GM18519 (cell line): ENCODE results near the gene CENPF.
"Not testable (repeated sequence)": the region's sequence is repeated elsewhere in the genome, so short reads cannot be mapped to it uniquely, and the experiment has no call there.

Experiments used
- ATAC-seq: cut with Tn5 transposase; IDR thresholded peaks from one replicate; pipeline ENCODE4 v1.9.1; 2021; ENCODE audit warnings: mild to moderate bottlenecking, moderate library complexity; ENCODE audit not compliant: unreplicated experiment, low FRiP score

Gene CENPF

DNA sequence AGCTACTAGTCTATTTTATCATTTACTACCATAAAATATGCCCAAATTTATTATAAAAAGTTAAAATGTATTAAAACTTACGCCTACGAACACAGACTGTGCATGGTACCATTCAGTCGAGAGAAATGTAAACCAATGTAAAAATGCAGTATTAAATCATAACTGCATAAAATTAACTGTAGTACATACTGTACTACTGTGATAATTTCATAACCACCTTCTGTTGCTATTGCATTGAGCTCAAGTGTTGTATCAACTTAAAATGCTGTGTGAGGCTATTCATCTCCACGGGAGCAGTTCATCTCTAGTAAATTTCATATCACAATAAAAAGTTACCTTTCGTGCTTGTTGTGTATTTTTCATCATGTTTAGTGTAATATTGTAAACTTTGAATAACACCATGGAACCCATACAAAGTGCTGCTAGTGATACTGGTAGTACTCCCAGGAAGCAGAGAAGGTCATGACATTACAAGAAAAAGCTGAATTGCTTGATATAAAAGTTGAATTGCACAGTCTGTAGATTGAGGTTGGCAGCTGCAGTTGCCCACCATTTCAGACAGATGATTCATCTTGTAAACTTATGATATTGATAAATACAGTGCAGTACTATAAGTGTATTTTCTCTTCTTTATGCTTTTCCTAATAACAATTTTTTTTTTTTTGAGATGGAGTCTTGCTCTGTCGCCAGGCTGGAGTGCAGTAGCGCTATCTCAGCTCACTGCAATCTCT lies 19.0 kb upstream of the CENPF start:
- ATAC-seq: no peak

DNA sequence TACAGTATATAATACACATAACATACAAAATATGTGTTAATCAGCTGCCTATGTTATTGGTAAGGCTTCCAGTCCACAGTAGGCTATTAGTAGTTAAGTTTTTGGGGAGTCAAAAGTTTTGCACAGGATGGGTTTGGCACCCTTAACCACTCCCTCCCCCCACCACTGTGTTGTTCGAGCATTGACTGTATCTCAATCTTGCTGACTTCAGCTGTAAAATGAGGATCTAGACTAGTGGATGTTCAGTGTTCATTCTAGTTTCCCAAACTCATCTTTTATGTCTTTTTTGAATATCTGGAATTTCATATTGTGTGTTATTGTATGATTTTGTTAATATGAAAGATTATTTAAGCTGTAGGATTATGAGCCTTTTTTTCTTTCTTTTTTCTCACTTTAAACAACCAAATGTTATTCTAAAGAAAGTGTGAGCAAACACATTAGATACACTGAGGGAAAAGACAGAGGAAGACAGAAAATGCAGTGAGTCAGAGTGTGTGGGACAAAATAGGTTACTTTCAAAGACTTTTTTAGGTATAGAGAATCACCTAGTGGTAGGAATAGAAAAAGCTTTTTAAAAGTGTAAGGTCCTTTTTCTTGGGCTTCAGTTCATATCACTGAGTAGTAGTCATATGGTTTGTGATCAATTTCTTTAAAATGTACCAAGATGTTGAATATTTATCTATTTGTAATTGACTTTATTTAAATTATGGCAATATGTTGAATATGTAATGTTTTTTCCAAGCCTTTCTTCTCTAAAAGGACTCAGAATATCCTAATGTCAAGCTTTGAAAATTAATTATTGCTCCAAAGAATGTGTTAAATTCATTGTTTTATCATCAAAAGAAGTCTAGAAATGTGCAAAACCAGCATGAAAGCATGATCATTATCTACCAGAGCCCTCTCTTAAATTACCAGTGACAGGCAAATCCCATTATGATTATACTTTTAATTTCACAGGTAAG lies 17.9 kb upstream of the CENPF start:
- peak; percentile 89 for ATAC-seq

DNA sequence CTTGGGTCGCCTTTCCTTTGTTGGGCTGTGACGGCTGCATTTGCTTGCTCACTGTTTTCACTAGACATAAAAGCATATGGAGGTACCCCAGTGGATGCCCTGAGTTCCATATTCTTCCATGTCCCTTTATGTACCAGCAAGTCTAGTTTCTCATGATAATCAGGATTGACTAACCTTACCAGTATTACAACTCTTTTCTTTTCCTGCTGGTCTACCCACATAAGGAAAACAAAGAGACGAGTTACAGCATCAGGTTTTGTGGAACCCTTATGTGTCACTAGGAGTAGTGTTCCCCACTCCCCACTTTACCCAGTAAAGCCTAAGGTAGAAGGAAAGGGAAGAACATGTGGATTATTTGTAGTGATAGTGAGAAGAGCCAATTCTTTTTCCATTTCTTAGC lies 16.4 kb upstream of the CENPF start:
- ATAC-seq: no peak

GRCh38 chr1:214587165-214587564 lies 15.8 kb upstream of the CENPF start:
- no peak for ATAC-seq

DNA sequence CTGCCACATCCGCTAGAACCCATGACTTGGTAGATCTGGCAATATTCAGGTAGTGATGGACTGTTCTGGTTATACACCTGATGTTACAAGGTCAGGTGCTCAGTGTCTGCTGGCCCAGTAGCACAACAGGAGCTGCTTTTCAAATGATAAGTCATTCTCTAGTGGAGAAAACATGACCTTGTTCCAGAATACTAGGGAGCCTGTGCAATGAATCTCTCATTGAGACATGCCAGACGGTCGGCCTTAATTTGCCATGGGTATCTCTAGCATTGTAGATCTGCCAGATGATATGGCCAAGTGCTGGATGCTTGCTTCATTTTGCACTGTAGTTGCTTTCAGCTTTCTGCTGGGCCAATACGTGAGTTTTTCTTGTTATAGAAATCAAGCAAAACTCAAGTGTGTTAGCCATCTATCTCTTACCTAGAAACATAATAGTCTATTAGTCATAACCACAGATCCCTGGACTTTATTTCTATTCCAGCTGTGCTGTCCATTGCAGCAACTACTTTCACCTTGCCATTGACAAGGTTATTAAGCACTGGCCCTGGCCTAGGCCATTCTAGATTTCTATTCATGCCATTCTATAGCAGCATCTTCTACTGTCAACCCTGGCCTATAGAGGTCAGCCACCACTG lies 13.9 kb upstream of the CENPF start:
- no peak for ATAC-seq

DNA sequence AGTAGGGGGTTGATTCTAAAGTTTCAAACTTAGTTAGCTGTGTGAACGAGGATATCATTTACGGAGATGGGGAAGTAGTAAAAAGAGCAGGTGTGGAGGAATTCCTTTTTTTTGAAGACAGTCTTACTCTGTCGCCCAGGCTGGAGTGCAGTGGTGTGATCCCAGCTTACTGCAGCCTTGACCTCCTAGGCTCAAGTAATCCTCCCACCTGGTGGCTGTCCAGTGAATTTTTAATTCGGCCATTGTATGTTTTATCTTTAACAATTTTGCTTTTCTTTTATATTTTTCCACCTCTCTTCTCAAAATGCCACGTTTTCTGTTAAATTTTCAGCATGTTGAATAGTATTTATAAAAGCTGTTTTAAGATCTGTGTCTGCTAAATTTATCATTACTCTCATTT lies 12.3 kb upstream of the CENPF start:
- no peak for ATAC-seq

GRCh38 chr1:214591918-214592317 lies 11.1 kb upstream of the CENPF start:
- ATAC-seq: not testable (repeated sequence)

DNA sequence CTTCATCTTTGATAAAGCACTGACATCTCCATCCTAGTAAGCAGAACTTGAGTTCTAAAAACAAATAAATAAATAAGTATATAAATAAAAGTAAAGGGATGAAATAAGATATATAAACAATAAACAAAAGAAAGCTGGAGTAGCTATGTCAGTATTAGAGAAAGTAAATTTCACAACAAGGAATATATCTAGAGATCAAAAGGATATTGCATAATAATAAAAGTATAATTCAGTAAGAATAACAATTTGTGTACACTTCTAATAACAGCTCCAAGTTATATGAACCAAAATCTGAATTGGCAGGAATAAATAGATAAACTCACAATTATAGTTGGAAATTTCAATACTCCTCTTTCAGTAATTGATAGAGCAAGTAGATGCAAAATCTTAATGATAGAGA lies 9.8 kb upstream of the CENPF start:
- no peak for ATAC-seq

DNA sequence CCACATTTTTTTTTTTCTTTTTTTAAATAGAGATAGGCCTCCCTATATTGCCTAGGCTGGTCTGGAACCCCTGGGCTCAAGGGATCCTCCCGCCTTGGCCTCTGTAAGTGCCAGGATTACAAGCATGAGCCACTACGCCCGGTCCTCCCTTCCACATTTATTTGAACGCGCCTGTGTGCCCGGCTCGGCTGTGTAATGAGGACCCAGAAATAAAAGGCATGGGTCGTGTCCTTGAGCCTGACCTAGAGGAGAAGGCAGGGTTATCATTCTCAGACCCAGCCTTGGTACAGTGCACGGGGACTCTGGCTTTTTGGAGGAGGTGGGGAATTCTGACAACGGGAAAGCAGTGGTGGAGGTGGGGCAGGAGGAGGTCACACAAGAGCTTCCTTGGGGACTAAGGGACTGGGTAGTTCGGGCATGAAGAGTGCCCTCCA lies 841 bp downstream of the CENPF start:
- no peak for ATAC-seq

GRCh38 chr1:214604523-214604922 lies 1.5 kb downstream of the CENPF start:
- ATAC-seq: no peak

GRCh38 chr1:214605484-214605883 lies 2.5 kb downstream of the CENPF start:
- not testable (repeated sequence) for ATAC-seq

DNA sequence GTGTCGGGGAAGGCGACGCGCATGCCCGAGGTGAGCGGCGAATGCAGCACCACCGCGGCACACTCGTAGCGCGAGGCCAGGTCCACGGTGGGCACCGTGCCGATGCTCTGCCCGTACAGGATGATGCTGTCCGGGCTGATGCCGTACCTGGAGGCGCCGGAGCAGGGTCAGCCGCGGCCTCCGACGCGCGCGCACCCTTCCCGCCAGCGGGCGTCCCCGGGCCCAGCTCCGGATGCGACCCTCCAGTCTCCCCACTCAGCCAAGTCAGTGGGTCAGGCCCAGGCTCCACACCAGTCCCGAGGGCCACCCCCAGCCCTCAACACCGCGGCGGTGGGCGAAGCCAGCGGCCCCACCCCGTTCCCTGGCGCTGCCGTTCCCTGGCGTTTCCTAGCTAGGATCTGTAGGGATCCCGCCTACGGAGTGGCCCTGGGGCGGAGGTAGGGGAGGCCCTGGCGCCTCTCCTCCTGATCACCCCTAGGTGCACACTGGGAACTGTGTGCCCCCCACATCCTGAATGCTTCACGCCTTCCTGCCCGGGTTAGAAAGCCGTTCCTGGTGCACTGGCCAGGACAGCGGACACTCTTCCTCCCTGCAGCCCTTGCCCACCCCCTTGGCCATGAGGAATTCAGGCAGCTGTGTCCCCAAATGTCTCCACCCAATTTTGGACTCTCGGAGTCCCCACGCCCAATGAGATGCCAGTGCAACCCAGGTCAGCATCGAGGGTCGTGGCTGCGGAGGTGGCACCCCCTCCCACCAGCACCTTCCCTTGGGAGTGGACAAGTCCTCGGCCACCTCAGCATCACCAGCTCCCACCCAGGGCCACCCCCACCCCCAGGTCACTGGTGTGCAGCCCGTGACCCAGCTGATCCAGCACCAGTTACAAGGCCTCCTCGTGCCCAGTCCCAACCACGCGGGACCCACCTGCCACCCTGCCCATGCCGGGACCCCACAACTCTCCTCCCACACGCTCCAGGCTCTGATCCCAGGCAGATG lies 3.2 kb downstream of the CENPF start:
- not testable (repeated sequence) for ATAC-seq

- ATAC-seq: not testable (repeated sequence)
Observed at GRCh38 chr1:214607492-214608215, 4.7 kb downstream of the CENPF start.

DNA sequence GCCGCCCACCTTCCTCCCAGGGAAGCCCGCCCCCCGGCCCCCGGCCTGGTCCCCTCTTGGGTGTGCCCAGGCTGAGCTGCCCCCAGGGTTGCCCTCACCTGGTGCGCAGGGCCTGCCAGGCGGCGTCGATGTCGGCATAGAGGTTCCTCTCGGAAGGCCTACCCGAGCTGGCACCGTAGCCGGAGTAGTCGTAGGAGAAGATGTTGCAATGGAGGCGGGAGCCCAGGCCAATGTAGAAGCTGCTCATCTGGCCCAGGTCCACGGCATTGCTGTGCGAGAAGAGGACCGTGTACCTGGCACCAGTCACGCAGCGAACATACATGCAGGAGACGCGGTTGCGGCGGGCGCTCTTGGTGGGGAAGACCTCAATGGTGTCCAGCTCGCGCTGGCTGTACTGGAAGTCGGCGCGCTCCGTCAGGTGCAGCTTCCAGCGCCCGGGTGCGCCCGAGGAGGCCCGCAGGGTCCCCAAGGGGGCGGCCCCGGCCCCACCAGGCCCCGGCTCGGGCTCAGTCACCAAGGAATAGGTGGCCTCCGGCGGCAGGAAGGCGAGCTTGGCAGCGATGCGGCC lies 5.3 kb downstream of the CENPF start:
- not testable (repeated sequence) for ATAC-seq

DNA sequence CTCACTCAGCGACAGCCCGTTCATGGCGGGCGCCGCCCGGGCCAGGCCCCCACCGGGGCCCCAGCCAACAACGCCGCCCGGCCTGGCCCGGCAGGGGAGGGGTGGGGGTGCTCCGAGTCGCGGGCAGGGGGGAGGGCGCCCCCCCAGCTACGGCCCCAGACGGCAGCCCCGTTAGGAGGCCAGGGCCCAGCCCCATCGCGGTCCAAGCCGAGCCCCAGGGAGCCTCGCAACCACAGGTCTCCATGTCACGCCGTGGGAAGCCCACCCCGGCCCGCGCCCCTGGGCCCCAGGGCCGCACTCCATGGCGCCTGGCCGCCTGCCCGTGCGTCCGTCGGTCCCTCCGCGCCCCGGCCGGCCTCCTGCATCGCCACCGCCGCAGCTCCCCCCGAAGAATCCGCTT lies 5.8 kb downstream of the CENPF start:
- ATAC-seq: not testable (repeated sequence)

- no peak for ATAC-seq
Observed at GRCh38 chr1:214609692-214610091, 6.7 kb downstream of the CENPF start.

DNA sequence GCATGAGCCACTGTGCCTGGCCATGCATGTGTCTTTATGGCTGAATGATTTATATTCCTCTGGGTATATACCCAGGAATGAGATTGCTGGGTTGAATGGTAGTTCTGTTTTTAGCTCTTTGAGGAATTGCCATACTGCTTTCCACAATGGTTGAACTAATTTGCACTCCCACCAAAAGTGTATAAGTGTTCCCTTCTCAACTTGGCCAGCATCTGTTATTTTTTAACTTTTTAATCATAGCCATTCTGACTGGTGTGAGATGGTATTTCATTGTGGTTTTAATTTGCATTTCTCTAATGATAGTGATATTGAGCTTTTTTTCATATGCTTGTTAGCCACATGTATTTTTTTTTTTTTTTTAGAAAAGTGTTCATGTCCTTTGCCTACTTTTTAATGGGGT lies 7.1 kb downstream of the CENPF start:
- ATAC-seq: not testable (repeated sequence)

- ATAC-seq: no peak
Observed at GRCh38 chr1:214615109-214615508, 12.1 kb downstream of the CENPF start.

- no peak for ATAC-seq
Observed at GRCh38 chr1:214615871-214616270, 12.9 kb downstream of the CENPF start.
